GM18867 (cell line): Measurements from ENCODE around the gene TEX52.
"Not testable (repeated sequence)": the region's sequence is repeated elsewhere in the genome, so short reads cannot be mapped to it uniquely, and the experiment has no call there.

Source experiments
- ATAC-seq: cut with Tn5 transposase; IDR thresholded peaks from one replicate; pipeline ENCODE4 v1.9.1; 2021; ENCODE audit warnings: mild to moderate bottlenecking, moderate library complexity; ENCODE audit not compliant: unreplicated experiment

The TEX52 gene

DNA sequence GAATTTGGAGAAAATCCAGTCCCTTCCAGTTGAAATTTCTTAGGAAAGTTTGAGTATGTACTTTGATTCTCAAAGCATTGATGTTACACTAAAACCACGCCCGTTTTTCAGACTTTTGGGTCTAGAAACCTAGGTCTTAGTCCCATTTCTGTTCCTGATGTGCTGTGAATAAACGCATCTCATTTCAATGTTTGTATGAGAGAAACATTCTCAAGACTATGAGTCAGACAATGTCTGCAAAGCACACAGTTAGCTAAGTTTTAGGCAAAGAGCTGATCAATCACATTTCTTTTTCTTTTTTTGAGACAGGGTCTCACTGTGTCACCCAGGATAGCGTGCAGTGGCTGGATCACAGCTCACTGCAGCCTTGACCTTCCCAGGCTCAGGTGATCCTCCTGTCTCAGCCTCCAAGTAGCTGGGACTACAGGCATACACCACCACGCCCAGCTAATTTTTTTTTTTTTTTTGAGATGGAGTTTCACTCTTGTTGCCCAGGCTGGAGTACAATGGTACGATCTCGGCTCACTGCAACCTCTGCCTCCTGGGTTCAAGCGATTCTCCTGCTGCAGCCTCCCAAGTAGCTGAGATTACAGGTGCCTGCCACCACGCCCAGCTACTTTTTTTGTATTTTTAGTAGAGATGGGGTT is 12.3 kb upstream of the TEX52 start:
- not testable (repeated sequence) for ATAC-seq

DNA sequence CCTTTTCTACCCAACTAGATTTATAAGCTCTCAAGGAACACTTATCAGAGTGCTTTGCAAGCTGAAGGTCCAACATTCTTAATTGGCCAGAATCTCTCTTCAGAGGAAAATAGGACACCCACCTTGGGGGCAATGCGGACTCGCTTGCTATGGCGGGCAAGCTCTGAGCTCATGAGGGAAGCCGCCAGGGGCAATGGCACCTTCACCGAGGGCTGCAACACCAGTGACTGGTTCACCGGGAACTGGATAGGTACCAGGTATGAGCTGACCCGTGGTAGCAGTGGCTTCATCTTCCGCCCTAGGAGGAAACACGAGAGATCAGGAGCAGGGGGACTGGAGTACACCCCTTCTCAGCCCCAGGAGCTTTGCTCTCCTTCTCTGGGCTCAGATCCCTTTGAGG is 7.4 kb upstream of the TEX52 start:
- no peak for ATAC-seq

DNA sequence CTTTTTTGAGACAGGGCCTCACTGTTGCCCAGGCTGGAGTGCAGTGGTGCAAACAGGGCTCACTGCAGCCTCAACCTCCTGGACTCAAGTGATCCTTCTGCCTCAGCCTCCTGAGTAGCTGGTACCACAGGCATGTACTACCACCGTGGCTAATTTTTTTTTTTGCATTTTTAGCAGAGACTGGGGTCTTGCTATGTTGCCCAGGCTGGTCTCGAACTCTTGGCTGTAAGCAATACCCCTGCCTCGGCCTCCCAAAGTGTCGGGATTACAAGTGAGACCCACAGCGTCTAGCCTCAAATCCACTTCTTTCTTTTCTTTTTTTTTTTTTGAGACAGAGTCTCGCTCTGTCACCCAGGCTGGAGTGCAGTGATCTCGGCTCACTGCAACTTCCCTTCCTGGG is 6.6 kb upstream of the TEX52 start:
- not testable (repeated sequence) for ATAC-seq

DNA sequence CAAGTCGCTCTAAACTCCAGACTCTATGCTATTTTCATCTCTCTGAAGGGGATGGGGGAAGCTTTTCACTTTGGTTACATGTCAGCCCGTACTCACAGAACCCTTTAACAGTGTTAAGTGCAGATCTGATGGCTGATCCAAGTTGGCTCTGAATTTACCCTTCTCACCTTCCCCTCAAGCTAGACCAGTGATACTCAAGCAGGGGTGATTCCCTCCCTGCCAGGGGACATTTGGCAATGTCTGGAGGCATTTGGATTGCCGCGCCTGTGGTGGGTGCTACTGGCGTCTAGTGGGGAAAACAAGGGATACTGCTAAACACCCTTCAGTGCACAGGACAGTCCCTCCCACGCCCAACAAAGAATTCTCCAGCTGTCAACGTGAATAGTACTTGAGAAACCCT is 6.0 kb upstream of the TEX52 start:
- no peak for ATAC-seq

DNA sequence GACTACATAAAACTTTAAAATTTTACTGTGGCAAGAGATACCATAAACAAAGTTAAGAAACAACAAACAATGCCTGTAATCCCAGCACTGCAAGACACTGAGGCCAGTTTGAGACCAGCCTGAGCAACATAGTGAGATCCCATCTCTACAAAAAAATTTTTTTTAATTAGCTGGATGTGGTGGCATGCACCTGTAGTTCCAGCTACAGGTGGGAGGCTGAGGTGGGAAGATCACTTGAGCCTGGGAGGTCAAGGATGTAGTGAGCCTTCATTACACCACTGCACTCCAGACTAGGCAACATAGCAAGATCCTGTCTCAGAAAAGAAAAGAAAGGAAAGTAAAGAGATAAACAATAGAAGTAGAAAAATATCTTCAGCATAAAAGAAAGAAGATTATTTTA is 3.3 kb upstream of the TEX52 start:
- no peak for ATAC-seq

DNA sequence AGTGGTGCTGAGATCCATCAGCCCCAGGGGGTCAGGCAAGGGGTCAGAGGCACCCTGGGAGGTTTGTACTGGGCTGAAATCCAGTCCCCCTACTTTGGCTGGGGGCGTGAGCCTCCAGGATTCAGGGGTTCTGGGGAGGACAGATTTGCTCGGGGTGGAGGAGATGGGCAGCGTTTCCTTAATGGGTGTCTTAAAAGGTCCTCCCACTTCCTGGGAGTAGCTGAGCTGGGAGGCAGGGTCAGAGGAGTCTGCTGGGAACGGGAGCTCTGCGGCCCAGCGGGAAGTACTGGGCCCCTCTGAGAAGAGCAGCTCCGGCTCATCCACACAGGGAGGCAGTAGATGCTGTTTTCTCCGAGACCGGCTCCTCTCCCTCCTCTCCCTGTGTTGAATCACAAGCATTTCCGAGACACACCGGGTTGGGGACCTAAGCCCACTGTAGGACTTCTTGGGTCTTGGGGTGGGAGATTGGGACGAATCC is 2.1 kb upstream of the TEX52 start:
- ATAC-seq = no peak

DNA sequence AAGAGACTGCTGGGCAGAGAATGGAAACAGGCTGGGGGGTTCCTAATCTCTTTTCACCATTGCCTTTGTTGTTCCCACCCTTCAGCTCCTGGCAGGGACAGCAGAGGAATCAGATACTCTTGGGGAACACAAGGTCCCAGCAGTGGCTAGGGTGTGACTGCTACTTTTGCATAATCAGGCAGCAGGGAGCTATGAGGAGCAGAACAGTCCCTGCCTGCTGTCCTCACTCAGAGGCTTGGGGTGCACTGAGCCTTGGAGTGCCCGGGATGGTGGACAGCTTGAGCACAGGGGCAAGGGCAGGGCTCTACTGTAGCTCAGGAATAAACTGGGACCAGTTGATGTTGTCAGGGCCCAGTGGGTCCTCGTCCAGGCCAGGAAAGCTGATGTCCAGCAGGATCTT is 1.5 kb upstream of the TEX52 start:
- ATAC-seq = no peak

DNA sequence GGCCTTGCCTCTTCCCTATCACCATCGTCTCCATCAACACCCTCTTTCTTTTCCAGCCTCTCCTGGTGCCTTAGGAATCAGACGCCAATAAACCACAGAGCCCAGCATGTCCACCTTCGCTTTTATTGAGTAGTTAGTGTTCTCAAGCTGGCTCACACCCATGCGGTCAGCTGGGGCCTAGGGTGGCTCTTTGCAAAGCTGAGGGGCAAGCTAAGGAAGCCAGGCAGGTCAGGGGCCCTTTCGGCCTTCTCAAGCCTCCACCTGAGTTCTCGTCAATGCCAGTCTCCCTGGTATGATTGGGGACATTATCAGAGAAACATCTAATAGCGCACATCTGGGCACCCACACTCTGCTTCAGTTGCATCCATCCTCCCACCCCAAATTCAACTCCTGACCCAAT is 737 bp upstream of the TEX52 start:
- no peak for ATAC-seq

DNA sequence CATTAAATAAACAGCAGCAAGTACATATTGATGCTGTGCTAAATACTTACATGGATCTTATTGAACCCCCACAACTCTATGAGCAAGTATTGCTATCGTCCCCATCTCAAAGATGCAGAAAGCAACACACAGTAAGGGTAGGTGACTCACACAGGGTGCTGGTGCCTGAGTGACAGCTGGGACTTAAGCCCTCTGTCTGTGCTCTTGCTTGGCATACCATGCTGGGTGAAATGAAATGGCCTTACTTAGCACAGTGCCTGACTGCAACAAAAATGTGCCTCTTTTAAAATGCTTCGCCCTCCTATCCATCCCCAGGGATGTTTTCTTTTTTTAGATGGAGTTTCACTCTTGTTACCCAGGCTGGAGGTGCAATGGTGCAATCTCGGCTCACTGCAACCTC is 788 bp downstream of the TEX52 start:
- ATAC-seq = no peak

DNA sequence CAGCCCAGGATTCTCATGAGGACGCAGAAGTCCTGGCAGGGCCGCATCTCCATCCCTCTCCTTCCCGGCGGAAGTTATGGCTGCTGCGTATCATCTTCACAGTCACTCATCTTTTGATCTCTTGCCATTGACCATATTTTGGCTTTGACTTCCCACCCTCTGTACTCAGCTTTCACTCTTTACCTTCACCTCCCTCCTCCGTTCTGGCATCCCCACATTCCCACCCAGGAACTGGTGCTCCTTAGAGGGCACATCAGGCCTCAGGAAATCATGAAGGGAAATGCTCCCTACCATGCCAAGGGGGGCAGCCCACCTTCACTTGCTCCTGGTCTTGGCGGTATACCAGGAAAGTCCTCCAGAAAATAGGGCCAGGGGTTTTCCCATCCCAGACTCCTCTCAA is 1.3 kb downstream of the TEX52 start:
- no peak for ATAC-seq

DNA sequence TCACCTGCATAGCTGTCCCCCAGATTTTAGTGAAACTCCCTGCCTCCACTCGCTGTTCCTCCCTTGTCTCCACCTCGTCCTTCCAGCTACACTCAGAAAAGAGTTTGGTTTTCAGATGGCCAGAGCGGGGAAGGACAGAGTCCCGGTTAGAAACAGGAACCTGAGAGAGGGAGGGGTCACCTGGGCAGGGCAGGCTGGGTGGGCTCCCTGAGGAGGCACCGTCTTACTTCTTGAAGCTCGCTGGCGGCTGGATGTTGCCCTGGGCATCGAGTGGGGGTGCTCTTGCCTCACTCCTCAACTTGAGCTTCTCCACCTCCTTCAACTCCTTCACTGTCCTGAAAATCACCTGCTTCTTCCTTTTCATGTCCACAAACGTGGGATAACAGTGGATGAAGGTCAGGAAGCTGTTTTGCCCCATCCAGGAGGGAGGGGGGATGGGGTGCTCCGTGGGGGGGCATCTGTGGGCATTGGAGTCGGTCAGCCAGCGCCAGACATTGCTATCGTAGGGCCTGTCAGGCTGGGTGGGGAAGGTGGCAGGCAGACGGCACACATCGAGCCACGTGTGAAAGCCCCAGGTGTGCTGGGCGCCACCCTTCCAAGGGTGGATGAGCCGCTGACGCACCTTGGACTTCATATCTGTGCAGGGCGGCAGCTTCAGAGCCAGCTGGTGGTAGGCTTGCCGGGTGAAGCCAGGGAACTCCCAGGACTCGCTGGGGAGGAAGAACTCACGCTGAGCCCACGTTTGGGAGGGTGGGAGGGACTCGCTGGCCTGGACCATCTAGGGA is 2.0 kb downstream of the TEX52 start:
- no peak for ATAC-seq

DNA sequence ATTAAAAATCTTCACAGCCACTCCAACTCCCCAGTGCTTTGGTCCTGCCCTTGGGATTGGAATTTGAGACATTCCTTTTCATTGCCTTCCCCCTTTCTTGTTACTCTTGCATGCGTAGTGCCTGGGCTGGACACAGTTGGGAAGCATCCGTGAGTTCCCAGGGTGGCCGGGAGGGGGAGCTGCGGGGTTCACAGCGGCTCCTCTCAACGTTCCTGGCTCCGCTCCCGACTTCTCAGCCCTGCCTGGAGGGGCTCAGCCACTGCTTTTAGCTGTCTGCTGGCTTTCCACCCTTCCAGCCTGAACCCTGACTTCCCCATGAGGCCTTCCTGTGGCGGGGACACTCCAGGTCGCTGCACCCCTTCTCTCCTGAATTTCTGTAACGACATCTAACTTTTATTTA is 3.2 kb downstream of the TEX52 start:
- no peak for ATAC-seq

DNA sequence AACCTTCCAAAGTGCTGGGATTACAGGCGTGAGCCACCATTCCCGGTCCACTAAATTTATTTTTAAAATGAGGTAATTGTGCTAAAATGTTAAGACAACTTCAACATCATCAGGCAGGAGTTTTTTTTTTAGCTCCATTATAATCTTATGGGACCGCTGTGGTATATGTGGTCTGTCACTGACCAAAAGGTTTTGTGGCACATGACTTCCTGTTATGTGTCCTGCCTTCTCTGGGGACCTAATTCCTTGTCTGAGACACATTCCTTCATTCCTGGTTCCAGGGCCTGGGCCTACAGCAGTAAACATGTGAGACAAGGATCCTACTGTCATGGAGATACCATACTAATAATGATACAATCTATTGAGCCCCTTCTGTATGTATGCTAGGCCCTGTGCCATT is 4.9 kb downstream of the TEX52 start:
- ATAC-seq = no peak

DNA sequence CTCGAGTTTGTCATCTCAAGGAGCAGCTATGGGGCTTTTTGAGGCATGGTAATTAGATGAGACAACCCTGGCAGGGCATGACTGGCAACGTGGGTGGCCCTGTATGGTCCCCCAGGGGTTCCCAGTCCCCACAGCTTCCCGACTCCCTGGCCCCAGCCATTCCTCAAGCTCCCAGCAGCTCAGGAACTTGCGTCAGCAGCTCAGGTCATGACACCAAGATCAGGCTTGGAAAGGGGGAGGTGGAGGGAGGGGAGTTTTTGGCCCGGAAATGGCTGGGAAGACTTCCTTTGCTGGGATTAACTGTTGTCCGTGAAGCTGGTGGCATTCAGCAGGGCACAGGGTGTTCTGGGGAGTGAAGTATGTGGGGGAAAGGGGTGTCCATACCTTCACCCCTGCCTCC is 11.6 kb downstream of the TEX52 start:
- no peak for ATAC-seq

DNA sequence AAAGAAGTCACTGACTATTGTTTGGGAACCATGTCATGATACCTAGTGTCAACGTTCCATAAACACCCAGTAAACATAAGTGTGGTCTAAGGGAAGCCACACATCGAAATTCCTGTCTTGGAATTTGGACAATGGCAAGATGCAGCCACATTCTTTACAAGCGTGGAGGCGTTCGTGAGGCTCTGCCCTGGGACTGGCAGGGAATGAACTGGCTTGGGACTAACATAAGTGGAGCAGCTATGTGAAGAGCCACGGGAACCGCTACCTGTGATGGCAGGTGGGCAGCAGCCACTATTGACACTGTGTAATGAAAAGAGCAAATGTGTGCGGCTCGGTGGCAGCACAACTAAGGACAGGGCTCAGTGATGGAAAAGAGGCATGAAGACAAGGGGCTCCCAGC is 12.1 kb downstream of the TEX52 start:
- no peak for ATAC-seq

DNA sequence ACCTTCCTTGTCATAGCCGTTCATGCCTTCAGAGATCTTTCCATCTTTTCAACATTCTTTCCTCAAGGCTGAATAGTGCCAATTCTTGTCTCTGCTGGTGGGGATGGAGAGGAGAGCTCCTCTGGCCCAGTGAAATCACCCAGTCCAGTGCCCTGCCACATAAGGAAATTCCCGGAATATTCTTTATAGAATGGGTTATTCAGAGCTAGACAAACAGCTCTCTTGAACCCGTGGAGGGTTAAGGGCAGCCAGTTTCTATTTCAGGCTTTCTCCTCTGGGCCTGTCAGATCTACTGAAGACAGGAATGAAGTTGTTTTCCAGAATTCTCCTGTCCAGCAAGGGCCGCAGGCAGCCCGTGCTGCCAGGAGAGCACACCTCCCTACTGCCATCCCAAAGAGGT is 13.9 kb downstream of the TEX52 start:
- ATAC-seq = no peak

DNA sequence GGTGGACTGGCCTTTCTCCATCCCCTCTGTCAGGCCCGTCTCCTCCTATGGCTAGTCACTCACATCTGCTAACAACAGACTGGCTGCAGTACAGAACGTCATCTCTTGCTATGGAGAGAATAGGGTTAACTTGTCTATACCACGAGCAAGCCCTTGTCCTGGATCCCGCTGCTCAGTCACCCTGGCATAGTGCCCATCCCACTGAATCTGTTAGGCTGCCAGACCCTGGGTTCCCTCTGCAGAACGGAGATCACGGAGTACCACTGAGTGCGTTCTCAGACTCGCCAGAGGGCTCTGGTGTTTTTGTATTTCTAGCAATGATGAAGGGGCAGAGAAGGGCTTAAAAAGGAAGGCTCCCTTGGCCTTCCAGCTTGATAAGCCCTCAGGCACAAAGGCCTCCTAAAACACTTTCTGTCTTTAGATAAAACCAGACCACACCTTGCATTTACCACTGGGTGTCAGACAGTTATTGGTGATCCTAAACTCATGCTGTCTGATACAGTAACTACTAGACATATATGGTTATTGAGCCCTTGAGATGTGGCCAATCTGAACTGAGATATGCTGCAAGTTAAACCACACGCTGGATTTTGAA is 15.7 kb downstream of the TEX52 start:
- no peak for ATAC-seq

DNA sequence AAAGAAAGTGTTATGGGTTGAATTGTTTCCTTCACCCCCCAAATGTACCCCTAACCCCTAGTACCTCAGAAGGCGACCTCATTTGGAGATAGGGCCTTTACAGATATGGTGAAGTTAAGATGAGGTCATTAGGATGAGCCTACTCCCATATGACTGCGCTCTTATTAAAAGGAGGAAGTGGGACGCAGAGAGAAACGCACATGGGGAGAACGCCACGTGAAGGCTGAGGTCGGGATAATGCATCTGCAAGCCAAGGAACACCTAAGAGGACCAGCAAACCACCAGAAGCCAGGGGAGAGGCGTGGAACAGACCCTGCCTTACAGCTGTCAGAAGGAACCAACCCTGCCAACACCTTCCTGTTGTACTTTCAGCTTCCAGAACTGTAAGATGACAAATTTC is 20.3 kb downstream of the TEX52 start:
- ATAC-seq = no peak

DNA sequence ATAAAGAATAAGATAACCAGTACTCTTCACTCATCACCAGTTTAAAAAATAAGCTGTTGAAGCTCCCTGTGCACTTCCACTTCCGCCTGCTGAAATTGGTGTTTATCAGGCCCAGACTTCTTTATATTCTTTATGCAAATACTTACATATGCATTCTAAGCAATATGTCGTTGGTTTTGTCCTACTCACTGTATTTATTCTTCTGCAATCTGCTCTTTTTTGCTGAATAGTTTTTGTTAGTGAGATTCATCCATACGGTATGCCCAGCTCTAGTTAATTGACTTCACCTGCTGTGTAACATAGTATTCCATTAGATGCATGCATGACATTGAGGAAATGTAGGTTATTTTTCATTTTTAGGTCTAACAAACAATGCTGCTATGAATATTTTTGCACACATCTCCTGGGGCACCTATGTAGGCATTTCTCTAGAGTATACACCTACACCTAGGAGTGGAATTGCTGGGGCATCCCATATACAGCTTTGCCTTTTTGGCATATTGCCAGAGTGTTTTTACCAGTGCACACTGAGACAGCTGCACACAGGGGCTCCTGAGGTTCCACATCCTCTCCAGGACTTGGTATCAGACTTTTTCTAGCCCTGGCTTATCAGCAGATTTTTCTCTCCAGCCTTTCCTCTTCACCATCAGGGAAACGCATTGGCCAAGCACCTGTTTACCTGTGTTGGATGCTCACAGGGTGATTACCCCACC is 21.0 kb downstream of the TEX52 start:
- no peak for ATAC-seq

DNA sequence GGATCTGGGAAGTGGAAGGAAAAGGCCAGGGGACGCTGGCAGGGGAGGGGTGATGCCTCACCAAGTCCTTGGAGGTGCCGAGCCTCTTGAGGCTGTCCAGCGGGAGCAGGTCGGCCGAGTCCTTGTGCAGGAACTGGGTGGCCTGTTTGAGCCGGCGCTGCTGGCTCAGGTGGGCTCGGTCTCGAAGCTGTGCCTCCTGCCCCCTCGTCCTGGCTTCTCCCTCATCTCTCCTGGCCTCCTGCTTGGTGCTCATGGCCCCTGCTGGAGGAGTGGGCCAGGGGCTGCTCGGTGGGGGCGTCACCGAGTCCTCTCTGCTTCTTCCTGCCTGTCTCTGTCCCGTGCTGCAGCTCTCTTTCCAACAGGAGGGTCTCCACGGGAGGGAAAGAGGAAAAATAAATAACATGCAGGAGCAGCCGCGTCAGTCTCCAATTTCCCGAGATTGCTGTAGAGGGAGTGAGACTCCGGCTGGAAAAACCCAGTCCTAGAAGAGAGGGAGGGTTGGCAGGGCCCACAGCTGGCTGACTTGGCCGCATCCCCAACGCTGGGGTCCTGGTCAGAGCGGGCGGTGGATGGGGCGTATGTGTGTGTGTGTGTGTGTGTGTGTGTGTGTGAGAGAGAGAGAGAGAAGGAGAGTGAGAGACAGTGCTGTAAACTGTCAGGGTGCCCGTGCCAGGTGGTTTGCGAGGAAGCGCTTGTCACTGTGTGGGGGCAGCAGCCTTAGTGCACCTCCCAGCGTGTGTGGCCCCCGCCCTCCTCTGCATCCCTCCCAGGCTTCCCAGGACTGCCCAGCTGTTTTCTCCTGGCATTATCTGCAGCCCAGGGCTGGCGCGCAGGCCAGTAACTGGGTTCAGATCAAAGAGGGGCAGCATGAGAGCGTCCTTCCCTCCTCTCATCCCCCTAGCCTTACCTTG is 22.0 kb downstream of the TEX52 start, which contains the start of gene NRIP2:
NRIP2 (minus strand) TSS at position 455 of the 911 bp plus-strand sequence; CDS start at position 403, 52 bp downstream.
- no peak for ATAC-seq
